HepG2 (cell line): ENCODE results near the gene CRYM. TPM values are rescaled to one million over a fixed set of nuclear protein-coding genes. Genes with fewer than 3 reads are reported as not detected.

ENCODE experiments used
- ATF3 ChIP-seq: sonication (generic); formaldehyde crosslinking; IDR thresholded peaks from 2 replicates; pipeline ENCODE4 v1.4.0; 2020; ENCODE audit warnings: missing genetic modification reagents
- CHD2 ChIP-seq: IDR thresholded peaks from 2 replicates; pipeline ENCODE4 v1.6.1; 2011; ENCODE audit warnings: low read depth, low read length, improper control_type of control experiment
- FOXO4 ChIP-seq: sonication (generic); formaldehyde crosslinking; conservative IDR thresholded peaks from 2 replicates; pipeline ENCODE4 v1.8.1; 2023; ENCODE audit warnings: missing genetic modification reagents
- HNRNPL ChIP-seq: fragments of 200-400 bp; formaldehyde crosslinking; IDR thresholded peaks from 2 replicates; pipeline ENCODE4 v1.6.1; 2017; ENCODE audit warnings: mild to moderate bottlenecking, low read depth, low read length
- IRF2 ChIP-seq: IDR thresholded peaks from 2 replicates; pipeline ENCODE4 v1.6.1; 2018; ENCODE audit warnings: missing genetic modification reagents, missing compliant biosample characterization
- MTF2 ChIP-seq: sonication (generic); formaldehyde crosslinking; IDR thresholded peaks from 2 replicates; pipeline ENCODE4 v1.5.0; 2020; ENCODE audit warnings: missing genetic modification reagents, borderline replicate concordance
- PHB2 ChIP-seq: fragments of 450-650 bp; IDR thresholded peaks from 2 replicates; pipeline ENCODE4 v1.6.1; 2018; ENCODE audit not compliant: partially characterized antibody
- POGZ ChIP-seq: sonication (generic); formaldehyde crosslinking; IDR thresholded peaks from 2 replicates; pipeline ENCODE4 v1.4.0; 2020; ENCODE audit warnings: mild to moderate bottlenecking, missing genetic modification reagents
- PREB ChIP-seq: sonication (generic); formaldehyde crosslinking; IDR thresholded peaks from 2 replicates; pipeline ENCODE4 v1.4.0; 2020; ENCODE audit warnings: missing genetic modification reagents
- SKI ChIP-seq: fragments of 450-650 bp; IDR thresholded peaks from one replicate; pipeline ENCODE4 v1.6.1; 2018; ENCODE audit warnings: mild to moderate bottlenecking; ENCODE audit not compliant: partially characterized antibody
- TARDBP ChIP-seq: sonication (generic); formaldehyde crosslinking; IDR thresholded peaks from 2 replicates; pipeline ENCODE4 v1.8.0; 2022; ENCODE audit warnings: mild to moderate bottlenecking, missing genetic modification reagents
- TBX2 ChIP-seq: sonication (generic); formaldehyde crosslinking; IDR thresholded peaks from 2 replicates; pipeline ENCODE4 v1.5.0; 2020; ENCODE audit warnings: missing genetic modification reagents, mild to moderate bottlenecking, borderline replicate concordance
- TEAD3 ChIP-seq: optimal IDR thresholded peaks from 2 replicates; pipeline ENCODE3; 2016; ENCODE audit warnings: borderline replicate concordance
- TGIF2 ChIP-seq: IDR thresholded peaks from 2 replicates; pipeline ENCODE4 v1.6.1; 2016; ENCODE audit warnings: control low read depth, missing compliant biosample characterization
- ZBTB49 ChIP-seq: sonication (generic); formaldehyde crosslinking; IDR thresholded peaks from 2 replicates; pipeline ENCODE4 v1.4.0; 2020; ENCODE audit warnings: missing genetic modification reagents, borderline replicate concordance
- ZNF10 ChIP-seq: sonication (generic); formaldehyde crosslinking; IDR thresholded peaks from 2 replicates; pipeline ENCODE4 v1.4.0; 2020; ENCODE audit warnings: mild to moderate bottlenecking, low read depth, missing genetic modification reagents, borderline replicate concordance
- ZNF234 ChIP-seq: sonication (generic); formaldehyde crosslinking; conservative IDR thresholded peaks from 2 replicates; pipeline ENCODE4 v1.5.1; 2020; ENCODE audit warnings: mild to moderate bottlenecking, missing genetic modification reagents
- ZNF264 ChIP-seq: sonication (generic); formaldehyde crosslinking; IDR thresholded peaks from 2 replicates; pipeline ENCODE4 v1.4.0; 2020; ENCODE audit warnings: missing genetic modification reagents
- ZNF367 ChIP-seq: sonication (generic); formaldehyde crosslinking; IDR thresholded peaks from 2 replicates; pipeline ENCODE4 v1.4.0; 2020; ENCODE audit warnings: missing genetic modification reagents, borderline replicate concordance
- polyA plus RNA-seq, 8 experiments: library from polyadenylated mRNA; depleted of rRNA in 3 of 8; stranded (reverse) in 7 of 8; unstranded in 1 of 8; fragments of >200 nt; fragmentation: Illumina TruSeq in 4 of 8; extraction: Trizol in 4 of 8; gene quantifications; 2 replicates each; pipeline versions ENCODE4 v1.2.1 to v1.2.3, GENCODE V29; 2011 to 2016; ENCODE audit warnings: low read depth in 4 of 8, missing spikeins in 1 of 8, mixed read lengths in 1 of 8; ENCODE audit not compliant: insufficient read depth in 1 of 8
- total RNA-seq, 5 experiments: library from RNA; depleted of rRNA; stranded (reverse); fragments of >200 nt; fragmentation: Illumina TruSeq; extraction: Trizol; gene quantifications; 2 replicates each; pipeline ENCODE4 v1.2.3, GENCODE V29; 2016; ENCODE audit warnings: low read depth in 1 of 5
- TF ChIP-seq, protein P1 (sequence below): sonication (generic); formaldehyde crosslinking; IDR thresholded peaks from 2 replicates; pipeline ENCODE4 v1.9.0; 2021; ENCODE audit warnings: missing genetic modification reagents, borderline replicate concordance
- TF ChIP-seq, protein P2 (sequence below): sonication (generic); formaldehyde crosslinking; IDR thresholded peaks from 2 replicates; pipeline ENCODE4 v1.5.0; 2020; ENCODE audit warnings: missing genetic modification reagents, mild to moderate bottlenecking, borderline replicate concordance

Gene CRYM
- total and polyA plus RNA-seq, 2 of the 13 experiments (the other 11 are each of a cell fraction or from before 2014, with no cell fraction given) = 1.9 to 2.2 TPM

DNA sequence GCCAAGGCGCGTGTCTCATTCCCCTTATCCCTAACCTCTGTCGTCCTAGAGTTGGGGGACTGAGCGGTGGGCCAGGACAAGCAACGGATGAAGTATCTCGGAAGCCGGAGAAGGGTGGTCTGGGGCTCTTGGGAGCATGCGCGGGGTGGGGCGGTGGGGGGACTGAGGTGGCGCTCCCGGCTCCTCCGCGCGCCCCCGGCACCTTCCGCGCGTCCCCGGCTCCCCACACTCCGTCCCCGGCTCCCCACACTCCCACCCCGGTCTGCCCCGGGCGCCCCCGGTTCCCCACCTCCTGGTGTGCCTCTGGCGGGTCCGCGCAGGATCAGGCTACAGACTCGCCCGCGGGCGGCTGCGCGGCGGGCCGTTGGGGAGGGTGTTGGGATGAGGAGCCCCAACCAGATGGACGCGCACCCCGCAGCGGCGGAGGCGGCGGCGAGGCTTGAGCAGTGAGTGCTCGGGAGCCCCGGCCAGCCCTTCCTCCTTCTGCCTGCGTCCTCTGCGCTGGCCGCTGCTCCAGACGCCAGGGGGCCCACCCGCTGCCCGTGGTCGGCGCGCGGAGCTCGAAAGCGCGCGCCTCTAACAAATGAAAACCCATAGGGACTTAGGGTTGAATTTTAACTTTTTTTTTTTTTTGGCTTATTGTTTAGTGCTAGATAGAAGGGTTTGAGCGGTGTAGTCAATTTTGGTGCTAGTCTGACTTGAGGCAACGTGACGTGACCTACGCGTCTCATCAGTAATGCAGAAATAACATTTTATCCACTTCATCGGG, 5.6 kb upstream of the CRYM start (continued):
- TF ChIP-seq FOXO4 (no peak), PHB2 (no peak), TARDBP (CRISPR knock-in tag) (no peak), ATF3 (CRISPR knock-in tag) (peak; percentile 59; the same call in 1 of the 2 replicates), TGIF2 (no peak), ZNF234 (CRISPR knock-in tag) (no peak), SKI (no peak), HNRNPL (0 out of 2 replicates have a peak, but pooled peaks have one; percentile 20), MTF2 (CRISPR knock-in tag) (peak; percentile 31; the same call in 1 of the 2 replicates), IRF2 (CRISPR knock-in tag) (peak; percentile 70; the same call in 1 of the 2 replicates), ZBTB49 (CRISPR knock-in tag) (no peak), ZNF367 (no peak), TEAD3 (CRISPR knock-in tag) (peak; percentile 26), ZNF264 (CRISPR knock-in tag) (peak; percentile 68; the same call in 1 of the 2 replicates), POGZ (peak; percentile 39; the same call in 1 of the 2 replicates), PREB (CRISPR knock-in tag) (no peak), CHD2 (no peak), TBX2 (CRISPR knock-in tag) (peak; percentile 81), ZNF10 (no peak)
- TF ChIP-seq, protein P1, sequence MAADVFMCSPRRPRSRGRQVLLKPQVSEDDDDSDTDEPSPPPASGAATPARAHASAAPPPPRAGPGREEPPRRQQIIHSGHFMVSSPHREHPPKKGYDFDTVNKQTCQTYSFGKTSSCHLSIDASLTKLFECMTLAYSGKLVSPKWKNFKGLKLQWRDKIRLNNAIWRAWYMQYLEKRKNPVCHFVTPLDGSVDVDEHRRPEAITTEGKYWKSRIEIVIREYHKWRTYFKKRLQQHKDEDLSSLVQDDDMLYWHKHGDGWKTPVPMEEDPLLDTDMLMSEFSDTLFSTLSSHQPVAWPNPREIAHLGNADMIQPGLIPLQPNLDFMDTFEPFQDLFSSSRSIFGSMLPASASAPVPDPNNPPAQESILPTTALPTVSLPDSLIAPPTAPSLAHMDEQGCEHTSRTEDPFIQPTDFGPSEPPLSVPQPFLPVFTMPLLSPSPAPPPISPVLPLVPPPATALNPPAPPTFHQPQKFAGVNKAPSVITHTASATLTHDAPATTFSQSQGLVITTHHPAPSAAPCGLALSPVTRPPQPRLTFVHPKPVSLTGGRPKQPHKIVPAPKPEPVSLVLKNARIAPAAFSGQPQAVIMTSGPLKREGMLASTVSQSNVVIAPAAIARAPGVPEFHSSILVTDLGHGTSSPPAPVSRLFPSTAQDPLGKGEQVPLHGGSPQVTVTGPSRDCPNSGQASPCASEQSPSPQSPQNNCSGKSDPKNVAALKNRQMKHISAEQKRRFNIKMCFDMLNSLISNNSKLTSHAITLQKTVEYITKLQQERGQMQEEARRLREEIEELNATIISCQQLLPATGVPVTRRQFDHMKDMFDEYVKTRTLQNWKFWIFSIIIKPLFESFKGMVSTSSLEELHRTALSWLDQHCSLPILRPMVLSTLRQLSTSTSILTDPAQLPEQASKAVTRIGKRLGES = no peak
- TF ChIP-seq, protein P2, sequence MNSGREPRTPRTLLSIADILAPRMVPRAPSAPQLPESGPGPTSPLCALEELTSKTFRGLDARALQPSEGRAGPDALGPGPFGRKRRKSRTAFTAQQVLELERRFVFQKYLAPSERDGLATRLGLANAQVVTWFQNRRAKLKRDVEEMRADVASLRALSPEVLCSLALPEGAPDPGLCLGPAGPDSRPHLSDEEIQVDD = no peak
